T-helper 17 cell (primary cell): ENCODE measurements around the gene RBMS3. TPM values are rescaled to one million over a fixed set of nuclear protein-coding genes. Genes with fewer than 3 reads are reported as not detected.

ENCODE experiments used
- ATAC-seq: fragments of 150-1000 bp; cut with Tn5 transposase; 2 replicates; pipeline ENCODE4 v1.10.0; 2021; ENCODE audit warnings: mild to moderate bottlenecking, moderate library complexity
- DNase-seq, 3 donors: peaks; one replicate each; pipeline versions ENCODE4 v3.0.0 to v3.0.0-alpha.2; 2020 to 2021
- H3K9me3 ChIP-seq: one replicate; pipeline ENCODE4 v1.7.0; 2013; ENCODE audit warnings: low read length, mild to moderate bottlenecking; ENCODE audit not compliant: control insufficient read depth, poor library complexity, severe bottlenecking
- H3K27ac Mint-ChIP-seq: one replicate; pipeline ENCODE4 v1.8.0; 2022; ENCODE audit warnings: mild to moderate bottlenecking, moderate library complexity, mixed read lengths
- H3K27me3 Mint-ChIP-seq: one replicate; pipeline ENCODE4 v1.8.0; 2022; ENCODE audit warnings: mixed read lengths
- H3K36me3 Mint-ChIP-seq: one replicate; pipeline ENCODE4 v1.8.0; 2022; ENCODE audit warnings: low read depth, mixed read lengths
- H3K4me1 Mint-ChIP-seq: one replicate; pipeline ENCODE4 v1.8.0; 2022; ENCODE audit warnings: mild to moderate bottlenecking, mixed read lengths
- H3K4me3 Mint-ChIP-seq: one replicate; pipeline ENCODE4 v1.8.0; 2022; ENCODE audit warnings: mild to moderate bottlenecking, moderate library complexity, mixed read lengths
- total RNA-seq, 4 donors: library from RNA in 2 of 4; stranded (reverse) in 2 of 4; gene quantifications; one replicate each; pipeline ENCODE4 v1.2.3 and lab custom pipeline; 2022 to 2026

Gene RBMS3
- total RNA-seq, 2 donors from 2014 or later, result 0.37 to 1.7 TPM

DNA sequence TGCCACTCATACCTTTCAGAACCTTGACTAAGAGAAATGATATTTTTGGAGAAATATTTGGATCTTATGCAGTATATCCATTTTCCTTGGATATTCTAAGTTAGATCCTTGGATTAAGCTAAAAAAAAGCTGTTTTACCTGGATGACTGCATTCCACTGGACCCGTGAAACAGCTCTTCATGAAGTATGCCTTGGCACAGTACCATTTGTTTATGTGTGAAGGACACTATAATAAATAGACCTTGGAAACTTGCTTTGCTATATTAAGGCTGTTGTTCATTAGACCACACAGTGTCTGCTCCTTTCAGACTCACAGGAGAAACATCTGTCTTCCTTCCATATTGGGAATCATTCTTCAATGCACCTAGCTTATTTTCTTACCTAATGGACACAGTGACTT lies 674.5 kb downstream of the RBMS3 start:
- peaks cover 18% of the 10 kb centered on the region for H3K27me3 Mint-ChIP-seq
- H3K9me3 ChIP-seq, result no peaks in the 10 kb centered on the region
- H3K36me3 Mint-ChIP-seq, result no peaks in the 10 kb centered on the region
- ATAC-seq, result no peak
- H3K4me3 Mint-ChIP-seq, result no peak overlapping the region
- DNase-seq, result no peak
- no peaks in the 10 kb centered on the region for H3K4me1 Mint-ChIP-seq
- H3K27ac Mint-ChIP-seq, result no peak overlapping the region

DNA sequence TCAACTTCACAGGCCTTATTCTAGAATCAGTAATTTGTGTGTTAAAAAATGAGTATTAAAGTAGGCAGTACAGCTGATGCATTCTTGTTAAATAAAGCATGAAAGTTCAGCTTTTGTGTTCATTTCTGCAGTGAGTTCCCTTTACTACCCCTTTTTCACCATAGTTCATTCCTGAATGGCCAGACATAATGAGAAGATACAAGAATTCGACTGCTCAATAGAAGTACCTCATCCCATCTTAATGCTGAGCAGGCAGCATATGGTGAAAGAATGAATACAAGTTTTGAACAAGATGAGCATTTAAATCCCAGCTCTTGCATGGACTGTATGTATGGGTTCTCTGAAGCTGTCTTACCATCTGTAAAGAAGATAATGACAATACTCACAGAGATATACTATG lies 677.9 kb downstream of the RBMS3 start:
- DNase-seq, result no peak
- Mint-ChIP-seq H3K4me3 (no peak overlapping the region), H3K4me1 (no peaks in the 10 kb centered on the region), H3K27ac (no peak overlapping the region), H3K36me3 (no peaks in the 10 kb centered on the region), H3K27me3 (peaks cover 18% of the 10 kb centered on the region)
- no peaks in the 10 kb centered on the region for H3K9me3 ChIP-seq
- ATAC-seq, result no peak

DNA sequence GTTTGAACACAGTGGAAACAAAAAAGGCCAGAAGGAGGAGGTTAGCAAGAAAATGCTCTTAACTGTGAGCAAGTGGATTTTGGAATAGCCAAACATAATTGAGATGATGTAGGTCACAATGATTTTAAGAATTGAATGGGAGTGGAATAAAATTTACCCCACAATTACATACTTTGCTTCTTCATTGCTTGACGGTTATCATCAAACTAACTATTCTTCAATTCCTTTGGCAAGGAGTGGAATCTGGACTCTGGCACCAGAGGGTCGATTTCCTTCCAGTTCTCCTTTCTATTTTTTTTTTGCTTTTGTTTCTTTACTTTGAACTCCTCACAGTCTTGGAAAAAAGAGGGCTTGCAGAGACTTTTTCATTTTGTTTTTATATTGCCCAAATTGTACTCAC lies 691.0 kb downstream of the RBMS3 start:
- no peak overlapping the region for H3K4me3 Mint-ChIP-seq
- H3K27ac Mint-ChIP-seq, result no peak overlapping the region
- H3K4me1 Mint-ChIP-seq, result no peaks in the 10 kb centered on the region
- H3K9me3 ChIP-seq, result no peaks in the 10 kb centered on the region
- ATAC-seq (no peak), DNase-seq (no peak)
- H3K27me3 Mint-ChIP-seq, result peaks cover 4% of the 10 kb centered on the region
- no peaks in the 10 kb centered on the region for H3K36me3 Mint-ChIP-seq

DNA sequence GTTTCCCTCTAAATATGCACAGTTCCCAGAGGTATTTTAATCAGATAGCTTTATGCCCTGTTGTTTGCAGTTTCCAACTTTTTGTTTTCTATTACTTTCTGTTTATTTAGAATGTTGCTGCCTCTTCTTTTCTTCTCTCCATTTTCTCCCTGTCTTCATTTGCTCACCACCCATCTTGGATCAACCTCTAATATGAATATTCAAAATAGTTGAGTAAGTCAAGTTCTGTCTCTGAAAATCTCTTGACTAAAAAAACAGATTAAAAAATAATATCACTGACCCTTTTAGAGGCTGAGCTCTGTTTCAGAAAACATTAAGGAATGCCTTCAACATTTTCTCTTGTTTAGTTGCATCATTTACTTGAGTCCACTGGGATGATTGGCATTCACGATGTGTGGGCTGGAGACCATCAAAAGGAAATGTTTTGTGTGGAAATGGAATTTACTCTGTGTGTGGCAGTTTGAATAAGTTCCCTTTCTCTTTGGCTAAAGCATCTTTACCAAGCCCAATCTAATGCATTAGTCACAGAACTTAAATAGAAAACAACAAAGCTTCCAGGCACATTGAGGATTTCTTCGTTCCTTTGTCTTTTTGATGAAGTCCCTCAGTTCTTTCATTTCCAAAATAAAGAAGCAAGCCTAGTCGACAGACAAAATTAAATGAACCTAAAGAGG lies 691.6 kb downstream of the RBMS3 start:
- no peak overlapping the region for H3K27ac Mint-ChIP-seq
- H3K9me3 ChIP-seq, result no peaks in the 10 kb centered on the region
- DNase-seq (no peak), ATAC-seq (no peak)
- no peaks in the 10 kb centered on the region for H3K4me1 Mint-ChIP-seq
- no peaks in the 10 kb centered on the region for H3K36me3 Mint-ChIP-seq
- H3K27me3 Mint-ChIP-seq, result peaks cover 6% of the 10 kb centered on the region
- H3K4me3 Mint-ChIP-seq, result no peak overlapping the region

DNA sequence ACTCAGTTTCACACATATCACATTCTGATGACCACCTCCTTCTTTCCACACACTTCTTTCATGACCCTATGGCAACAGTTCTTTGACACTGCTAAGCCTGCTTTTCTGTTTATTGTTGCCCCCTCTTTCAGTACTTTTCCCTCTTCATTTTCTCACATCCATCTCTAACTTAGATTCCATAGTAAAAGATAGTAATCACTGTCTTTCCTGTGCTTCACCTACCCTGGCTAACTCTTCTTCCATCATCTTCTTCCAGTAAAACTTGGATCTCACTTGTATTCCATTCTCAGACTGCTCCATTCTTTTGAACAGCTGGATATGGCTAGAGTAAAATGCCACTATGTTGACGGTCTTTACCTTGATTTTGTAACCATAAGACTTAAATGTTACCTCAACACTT lies 692.9 kb downstream of the RBMS3 start:
- no peak for DNase-seq
- H3K9me3 ChIP-seq, result no peaks in the 10 kb centered on the region
- ATAC-seq, result no peak
- Mint-ChIP-seq H3K36me3 (no peaks in the 10 kb centered on the region), H3K27ac (no peak overlapping the region), H3K27me3 (peaks cover 6% of the 10 kb centered on the region), H3K4me3 (no peak overlapping the region), H3K4me1 (no peaks in the 10 kb centered on the region)

DNA sequence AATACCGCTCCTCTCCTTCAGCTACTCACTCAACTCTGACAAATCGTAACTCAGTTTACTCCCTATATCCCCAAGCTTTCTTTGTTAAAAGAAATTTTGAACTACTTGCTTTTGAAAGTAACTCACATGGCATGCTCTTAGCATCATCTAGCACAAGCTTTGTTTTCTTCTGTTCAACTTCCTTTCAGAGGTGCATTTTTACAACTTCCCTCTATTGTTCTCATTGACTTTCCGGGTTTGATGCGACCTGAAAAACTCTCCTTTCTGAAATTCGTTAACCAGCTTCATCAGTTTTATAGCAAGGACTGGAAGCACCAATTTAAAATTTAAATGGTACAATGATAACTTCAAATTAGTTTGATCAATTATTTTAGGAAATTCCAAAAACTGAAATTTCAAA lies 696.0 kb downstream of the RBMS3 start:
- H3K9me3 ChIP-seq, result no peaks in the 10 kb centered on the region
- ATAC-seq (no peak), DNase-seq (no peak)
- H3K4me3 Mint-ChIP-seq, result no peak overlapping the region
- H3K4me1 Mint-ChIP-seq, result no peaks in the 10 kb centered on the region
- no peaks in the 10 kb centered on the region for H3K36me3 Mint-ChIP-seq
- no peak overlapping the region for H3K27ac Mint-ChIP-seq
- peaks cover 6% of the 10 kb centered on the region for H3K27me3 Mint-ChIP-seq

DNA sequence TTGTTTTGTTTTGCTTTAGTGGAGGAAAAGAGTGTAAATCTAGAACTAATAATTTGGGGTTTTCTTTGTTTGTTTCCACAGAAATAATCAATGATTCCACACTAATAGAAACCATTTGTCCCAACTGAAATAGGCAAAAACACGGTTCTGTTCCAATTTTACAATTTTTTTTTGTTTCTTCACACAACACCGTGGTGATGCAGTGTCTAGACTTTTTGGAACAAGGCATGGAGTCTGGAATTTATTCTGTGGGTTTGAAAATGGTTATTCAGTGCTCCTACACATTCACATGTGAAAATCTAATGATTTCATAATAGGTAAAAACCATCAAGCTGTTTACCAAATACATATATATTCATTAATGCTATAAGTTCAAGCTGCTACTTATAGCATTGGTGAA lies 696.5 kb downstream of the RBMS3 start:
- Mint-ChIP-seq H3K36me3 (no peaks in the 10 kb centered on the region), H3K27ac (no peak overlapping the region), H3K4me1 (no peaks in the 10 kb centered on the region), H3K4me3 (no peak overlapping the region), H3K27me3 (peaks cover 6% of the 10 kb centered on the region)
- no peak for ATAC-seq
- H3K9me3 ChIP-seq, result no peaks in the 10 kb centered on the region
- DNase-seq, result no peak

DNA sequence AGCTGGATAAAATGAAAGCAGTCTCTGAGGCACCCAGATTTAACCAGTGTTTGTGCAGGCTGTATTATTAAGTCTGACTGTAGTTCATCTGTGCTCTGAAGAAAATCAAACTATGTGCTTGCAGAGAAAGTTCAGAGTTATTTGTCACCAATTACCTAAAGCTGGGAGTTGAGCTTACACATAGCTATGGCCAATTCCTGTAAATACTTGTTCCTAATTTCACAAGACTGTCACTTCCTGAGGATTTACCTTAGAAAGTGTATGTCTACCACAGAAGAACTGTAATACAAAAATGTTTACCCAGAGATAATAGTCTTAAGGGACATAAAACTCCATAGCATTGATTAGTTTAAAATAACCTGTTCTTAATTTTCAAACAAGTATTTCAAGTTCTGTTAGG lies 697.2 kb downstream of the RBMS3 start:
- Mint-ChIP-seq H3K27ac (no peak overlapping the region), H3K36me3 (no peaks in the 10 kb centered on the region), H3K4me1 (no peaks in the 10 kb centered on the region), H3K4me3 (no peak overlapping the region), H3K27me3 (peaks cover 6% of the 10 kb centered on the region)
- no peak for ATAC-seq
- H3K9me3 ChIP-seq, result no peaks in the 10 kb centered on the region
- no peak for DNase-seq

DNA sequence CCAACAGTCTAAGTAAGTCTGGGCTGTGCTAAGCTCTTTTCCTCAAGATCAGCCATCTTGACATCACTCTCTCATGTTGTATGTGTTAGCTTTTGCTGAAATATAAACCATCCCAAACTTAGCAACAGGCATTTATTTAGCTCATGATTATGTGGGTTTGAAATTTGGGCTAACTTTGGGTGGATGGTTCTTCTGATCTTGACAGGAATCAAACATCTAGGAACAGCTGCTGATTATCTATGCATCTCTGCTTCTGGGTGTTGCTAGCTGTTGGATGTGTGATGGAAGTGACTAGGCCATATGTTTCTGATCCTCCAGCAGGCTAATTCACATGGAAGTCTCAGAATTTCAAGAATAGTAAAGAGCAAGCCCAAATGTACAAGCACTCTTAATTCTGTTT lies 710.3 kb downstream of the RBMS3 start:
- H3K4me1 Mint-ChIP-seq, result no peaks in the 10 kb centered on the region
- no peaks in the 10 kb centered on the region for H3K9me3 ChIP-seq
- H3K36me3 Mint-ChIP-seq, result no peaks in the 10 kb centered on the region
- ATAC-seq, result no peak
- no peak overlapping the region for H3K4me3 Mint-ChIP-seq
- peaks cover 30% of the 10 kb centered on the region for H3K27me3 Mint-ChIP-seq
- H3K27ac Mint-ChIP-seq, result no peak overlapping the region
- no peak for DNase-seq

DNA sequence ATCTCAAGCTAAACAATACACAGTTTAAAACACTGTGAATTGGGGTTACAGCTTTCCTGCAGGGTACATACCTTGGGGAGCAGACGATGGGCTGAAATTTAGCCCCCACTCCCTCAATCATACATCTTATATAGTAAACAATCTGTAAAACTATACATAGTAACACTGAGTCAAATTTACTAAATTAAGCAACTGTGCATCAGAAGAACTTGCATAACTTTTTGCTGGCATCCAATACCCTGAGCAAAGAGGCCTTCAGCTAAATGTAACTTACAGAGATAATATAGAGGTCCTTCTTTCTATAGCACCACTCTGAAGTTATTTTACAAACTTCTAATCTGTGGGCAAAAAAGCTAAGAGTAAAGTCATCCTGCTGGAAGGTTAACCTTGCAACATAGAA lies 721.9 kb downstream of the RBMS3 start:
- no peak for DNase-seq
- H3K9me3 ChIP-seq, result no peaks in the 10 kb centered on the region
- no peaks in the 10 kb centered on the region for H3K27me3 Mint-ChIP-seq
- no peak for ATAC-seq
- no peak overlapping the region for H3K4me3 Mint-ChIP-seq
- no peaks in the 10 kb centered on the region for H3K4me1 Mint-ChIP-seq
- no peaks in the 10 kb centered on the region for H3K36me3 Mint-ChIP-seq
- no peak overlapping the region for H3K27ac Mint-ChIP-seq

DNA sequence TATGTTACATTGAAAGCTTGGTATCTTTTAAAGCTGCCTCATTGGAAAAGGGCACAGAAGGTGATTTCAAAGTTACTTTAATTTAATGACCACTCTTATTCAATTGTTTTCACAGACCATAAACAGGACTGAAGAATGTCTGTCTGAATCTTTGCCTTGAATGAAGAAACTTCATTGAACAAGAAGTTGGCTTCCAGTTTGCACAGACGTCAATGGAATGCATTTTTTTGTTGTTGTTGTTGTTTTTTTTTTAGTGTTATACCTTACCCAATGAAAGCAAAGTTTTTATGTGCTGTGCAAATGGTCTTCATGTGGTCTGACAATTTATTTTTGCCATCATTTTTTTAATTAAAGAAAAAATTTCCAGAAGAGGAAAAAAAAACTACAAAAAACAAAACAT lies 722.9 kb downstream of the RBMS3 start:
- peaks cover 2% of the 10 kb centered on the region for H3K9me3 ChIP-seq
- Mint-ChIP-seq H3K36me3 (no peaks in the 10 kb centered on the region), H3K27me3 (no peaks in the 10 kb centered on the region), H3K4me3 (no peak overlapping the region), H3K4me1 (no peaks in the 10 kb centered on the region), H3K27ac (no peak overlapping the region)
- ATAC-seq (no peak), DNase-seq (no peak)

DNA sequence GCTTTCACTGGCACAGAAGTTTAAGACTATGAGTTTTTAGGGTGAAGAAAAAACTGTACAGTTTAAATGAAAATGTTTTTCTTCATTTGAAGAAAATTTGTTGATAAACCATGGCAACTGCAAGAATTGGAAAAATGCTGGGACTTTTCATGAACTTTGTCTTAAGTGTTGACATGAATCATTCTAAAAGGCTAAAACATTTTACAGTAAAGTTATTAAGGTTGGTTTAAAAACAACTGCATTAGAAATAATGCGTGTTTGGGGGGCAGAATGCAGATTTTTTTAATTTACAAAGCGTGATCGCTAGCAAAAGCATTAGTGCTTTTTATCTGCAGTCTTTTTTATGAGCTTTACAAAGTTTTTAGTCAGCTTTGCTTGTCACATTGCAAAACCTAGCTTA lies 723.6 kb downstream of the RBMS3 start:
- H3K27ac Mint-ChIP-seq, result no peak overlapping the region
- no peaks in the 10 kb centered on the region for H3K27me3 Mint-ChIP-seq
- H3K36me3 Mint-ChIP-seq, result no peaks in the 10 kb centered on the region
- no peak for ATAC-seq
- H3K9me3 ChIP-seq, result peaks cover 2% of the 10 kb centered on the region
- DNase-seq, result no peak
- H3K4me1 Mint-ChIP-seq, result no peaks in the 10 kb centered on the region
- H3K4me3 Mint-ChIP-seq, result no peak overlapping the region

DNA sequence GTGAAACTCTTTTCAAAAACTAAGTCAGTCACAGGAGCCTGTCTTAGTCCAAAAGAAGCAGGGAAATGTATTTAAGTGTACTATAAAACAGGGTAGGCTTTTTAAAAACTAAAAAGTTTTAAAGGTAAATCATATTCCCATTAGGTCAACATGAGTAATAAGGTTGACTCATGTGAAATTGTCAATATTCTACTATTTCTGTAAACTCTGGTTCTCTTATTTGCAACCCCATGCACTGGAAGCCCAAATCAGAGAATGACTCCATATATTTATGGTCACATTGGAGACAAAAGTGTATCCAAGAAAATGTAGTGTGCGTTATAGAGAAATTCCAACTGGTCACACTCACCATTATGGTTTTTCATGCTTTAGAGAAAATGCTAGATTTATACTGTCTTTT lies 725.2 kb downstream of the RBMS3 start:
- Mint-ChIP-seq H3K27ac (no peak overlapping the region), H3K4me3 (no peak overlapping the region), H3K4me1 (no peaks in the 10 kb centered on the region), H3K27me3 (peaks cover 11% of the 10 kb centered on the region), H3K36me3 (no peaks in the 10 kb centered on the region)
- ATAC-seq (no peak), DNase-seq (no peak)
- H3K9me3 ChIP-seq, result peaks cover 2% of the 10 kb centered on the region

DNA sequence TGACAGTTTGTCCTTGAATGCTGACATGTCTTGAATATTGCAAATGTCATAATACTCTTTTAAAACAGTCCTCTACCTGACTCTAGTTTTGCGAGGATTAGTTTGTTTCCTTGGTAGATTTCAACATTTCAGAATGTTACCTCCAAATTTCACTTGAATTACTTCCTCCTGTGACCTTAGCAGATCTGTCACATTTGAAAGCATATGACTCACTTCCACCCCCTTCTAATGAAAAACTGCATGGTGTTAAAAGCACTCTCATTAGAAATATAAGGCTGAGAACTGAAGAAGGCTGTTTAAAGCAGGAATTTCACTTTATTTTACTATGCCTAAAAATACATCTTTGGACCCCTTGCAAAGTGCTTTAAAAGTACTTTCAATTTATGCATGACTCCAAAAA lies 726.8 kb downstream of the RBMS3 start:
- ATAC-seq (no peak), DNase-seq (no peak)
- H3K9me3 ChIP-seq, result peaks cover 2% of the 10 kb centered on the region
- Mint-ChIP-seq H3K36me3 (no peaks in the 10 kb centered on the region), H3K4me3 (no peak overlapping the region), H3K4me1 (no peaks in the 10 kb centered on the region), H3K27me3 (peaks cover 19% of the 10 kb centered on the region), H3K27ac (no peak overlapping the region)
